DOHH2 (cell line): Measurements from ENCODE around the gene GPC6.

ENCODE experiments used
- H3F3A ChIP-seq: fragments of 200-600 bp; sonication (generic), shearing (Covaris generic); 2 replicates; pipeline ENCODE4 v1.6.0; 2016; ENCODE audit warnings: antibody characterized with exemption, mild to moderate bottlenecking; ENCODE audit not compliant: control insufficient read depth, insufficient read depth
- H3K27ac ChIP-seq: fragments of 200-600 bp; sonication (generic); 2 replicates; pipeline ENCODE4 v1.5.1; 2014; ENCODE audit warnings: low read depth, mild to moderate bottlenecking, low read length, moderate library complexity
- H3K27me3 ChIP-seq: fragments of 200-600 bp; sonication (generic); 2 replicates; pipeline ENCODE4 v1.6.1; 2014; ENCODE audit warnings: mild to moderate bottlenecking, low read length, mixed read lengths; ENCODE audit not compliant: control insufficient read depth
- H3K36me3 ChIP-seq: fragments of 200-600 bp; sonication (generic); 2 replicates; pipeline ENCODE4 v1.6.1; 2014; ENCODE audit warnings: mild to moderate bottlenecking, low read length, moderate library complexity, mixed read lengths; ENCODE audit not compliant: control insufficient read depth
- H3K4me1 ChIP-seq: fragments of 200-600 bp; sonication (generic); 2 replicates; pipeline ENCODE4 v1.6.1; 2014; ENCODE audit warnings: mild to moderate bottlenecking, low read length, mixed read lengths; ENCODE audit not compliant: control insufficient read depth
- H3K4me2 ChIP-seq: fragments of 200-600 bp; sonication (generic); 2 replicates; pipeline ENCODE4 v1.6.0; 2014; ENCODE audit warnings: mild to moderate bottlenecking, low read length, moderate library complexity
- H3K4me3 ChIP-seq: fragments of 200-600 bp; sonication (generic); 2 replicates; pipeline ENCODE4 v1.5.1; 2014; ENCODE audit warnings: mild to moderate bottlenecking, low read length, mixed read lengths
- H3K79me2 ChIP-seq: fragments of 200-600 bp; sonication (generic); 2 replicates; pipeline ENCODE4 v1.6.1; 2014; ENCODE audit warnings: mild to moderate bottlenecking, low read length, mixed read lengths; ENCODE audit not compliant: control insufficient read depth
- H3K9me2 ChIP-seq: fragments of 200-600 bp; sonication (generic); replicated peaks from 2 replicates; pipeline ENCODE4 v1.6.1; 2014; ENCODE audit warnings: mild to moderate bottlenecking, low read length, mixed read lengths; ENCODE audit not compliant: control insufficient read depth
- H3K9me3 ChIP-seq: fragments of 200-600 bp; sonication (generic); 2 replicates; pipeline ENCODE4 v1.6.1; 2014; ENCODE audit warnings: antibody characterized with exemption, low read length, mixed read lengths; ENCODE audit not compliant: control insufficient read depth, insufficient read depth
- H4K20me1 ChIP-seq: fragments of 200-600 bp; sonication (generic); 2 replicates; pipeline ENCODE4 v1.6.0; 2014; ENCODE audit warnings: low read depth, mild to moderate bottlenecking, antibody characterized with exemption, low read length, moderate library complexity; ENCODE audit not compliant: control insufficient read depth, insufficient read depth
- EZH2phosphoT487 ChIP-seq: fragments of 200-600 bp; sonication (generic); IDR thresholded peaks from 2 replicates; pipeline ENCODE4 v1.6.1; 2017; ENCODE audit warnings: borderline replicate concordance, mild to moderate bottlenecking, antibody characterized with exemption, low read length, moderate library complexity, mixed read lengths
- TF ChIP-seq, protein P1 (sequence below): fragments of 200-600 bp; sonication (generic); IDR thresholded peaks from one replicate; pipeline ENCODE4 v1.5.1; 2014; ENCODE audit warnings: antibody characterized with exemption, mild to moderate bottlenecking, low read depth, low read length; ENCODE audit not compliant: poor library complexity, severe bottlenecking

Gene GPC6

DNA sequence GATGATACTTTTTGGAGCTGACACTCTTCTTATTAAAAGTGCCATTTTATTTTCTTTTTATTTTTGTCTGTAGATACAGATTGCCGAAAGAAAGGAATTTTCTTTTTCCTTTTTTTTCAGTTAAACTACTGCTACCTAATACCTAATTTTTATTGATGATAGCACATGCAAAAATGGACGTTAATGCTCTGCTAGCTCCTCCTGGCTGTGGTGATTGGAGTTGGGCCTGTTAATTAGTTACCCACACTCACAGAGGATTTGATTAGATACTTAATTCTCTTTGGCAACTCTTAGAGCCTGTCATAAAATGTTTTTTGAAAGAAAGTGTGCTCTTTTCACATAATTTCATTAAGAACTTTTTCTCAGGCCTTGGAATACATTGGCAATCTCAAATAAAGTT is 886.1 kb downstream of the GPC6 start:
- Histone ChIP-seq H3K4me3 (no peak overlapping the region), H3K79me2 (no peaks in the 10 kb centered on the region), H3F3A (no peaks in the 10 kb centered on the region), H3K27me3 (no peaks in the 10 kb centered on the region), H4K20me1 (no peaks in the 10 kb centered on the region), H3K4me1 (no peaks in the 10 kb centered on the region), H3K9me2 (no peaks in the 10 kb centered on the region), H3K27ac (no peak overlapping the region), H3K36me3 (no peaks in the 10 kb centered on the region), H3K4me2 (no peak overlapping the region), H3K9me3 (no peaks in the 10 kb centered on the region)
- TF ChIP-seq EZH2phosphoT487: no peak
- TF ChIP-seq, protein P1, sequence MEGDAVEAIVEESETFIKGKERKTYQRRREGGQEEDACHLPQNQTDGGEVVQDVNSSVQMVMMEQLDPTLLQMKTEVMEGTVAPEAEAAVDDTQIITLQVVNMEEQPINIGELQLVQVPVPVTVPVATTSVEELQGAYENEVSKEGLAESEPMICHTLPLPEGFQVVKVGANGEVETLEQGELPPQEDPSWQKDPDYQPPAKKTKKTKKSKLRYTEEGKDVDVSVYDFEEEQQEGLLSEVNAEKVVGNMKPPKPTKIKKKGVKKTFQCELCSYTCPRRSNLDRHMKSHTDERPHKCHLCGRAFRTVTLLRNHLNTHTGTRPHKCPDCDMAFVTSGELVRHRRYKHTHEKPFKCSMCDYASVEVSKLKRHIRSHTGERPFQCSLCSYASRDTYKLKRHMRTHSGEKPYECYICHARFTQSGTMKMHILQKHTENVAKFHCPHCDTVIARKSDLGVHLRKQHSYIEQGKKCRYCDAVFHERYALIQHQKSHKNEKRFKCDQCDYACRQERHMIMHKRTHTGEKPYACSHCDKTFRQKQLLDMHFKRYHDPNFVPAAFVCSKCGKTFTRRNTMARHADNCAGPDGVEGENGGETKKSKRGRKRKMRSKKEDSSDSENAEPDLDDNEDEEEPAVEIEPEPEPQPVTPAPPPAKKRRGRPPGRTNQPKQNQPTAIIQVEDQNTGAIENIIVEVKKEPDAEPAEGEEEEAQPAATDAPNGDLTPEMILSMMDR: no peak

DNA sequence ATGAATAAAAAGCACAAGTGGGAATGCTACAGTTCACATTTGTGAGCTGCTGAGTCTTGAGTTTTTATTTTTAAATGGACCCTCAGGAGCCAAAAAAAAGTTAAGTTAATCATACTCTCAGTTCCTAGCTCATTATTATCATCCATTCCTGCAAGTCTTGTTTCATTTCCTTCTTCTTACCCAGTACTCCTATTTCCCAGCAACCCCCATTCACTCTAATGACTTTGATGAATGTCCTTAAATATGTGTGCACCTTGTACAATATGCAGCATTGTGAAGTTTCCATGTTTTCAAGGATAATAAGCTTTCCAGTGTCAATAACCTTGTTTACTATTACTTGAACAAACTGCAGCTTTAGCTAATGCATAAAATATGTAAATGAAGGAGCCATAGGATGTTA is 886.6 kb downstream of the GPC6 start:
- no peak overlapping the region for H3K4me2 ChIP-seq
- no peaks in the 10 kb centered on the region for H3F3A ChIP-seq
- no peak overlapping the region for H3K27ac ChIP-seq

DNA sequence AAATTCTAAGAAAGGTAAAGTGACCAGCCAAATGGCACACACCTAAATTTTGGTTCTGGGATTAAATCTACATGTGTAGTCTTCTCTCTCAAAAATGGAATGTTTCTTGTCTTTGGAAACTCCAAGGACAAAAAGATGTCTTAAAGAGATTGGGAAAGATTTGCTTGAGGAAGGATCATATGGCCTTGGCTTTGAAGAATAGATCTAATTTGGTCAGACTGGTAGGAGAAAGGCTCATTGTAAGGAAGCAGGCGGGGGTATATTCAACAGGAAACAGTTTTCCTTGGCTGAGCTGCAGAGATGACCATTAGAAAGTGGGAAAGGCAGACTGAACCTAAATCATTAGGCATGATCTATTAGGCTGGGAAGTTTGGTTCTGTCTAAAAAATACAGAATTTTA is 887.6 kb downstream of the GPC6 start:
- H3K4me1 ChIP-seq: no peaks in the 10 kb centered on the region
- no peaks in the 10 kb centered on the region for H4K20me1 ChIP-seq
- no peaks in the 10 kb centered on the region for H3K9me2 ChIP-seq
- H3K36me3 ChIP-seq: no peaks in the 10 kb centered on the region
- H3K4me2 ChIP-seq: no peak overlapping the region
- TF ChIP-seq, protein P1: no peak
- no peak for TF ChIP-seq EZH2phosphoT487
- no peaks in the 10 kb centered on the region for H3K9me3 ChIP-seq
- H3K27ac ChIP-seq: no peak overlapping the region
- no peaks in the 10 kb centered on the region for H3K79me2 ChIP-seq
- H3F3A ChIP-seq: no peaks in the 10 kb centered on the region
- no peak overlapping the region for H3K4me3 ChIP-seq
- H3K27me3 ChIP-seq: no peaks in the 10 kb centered on the region

More for the DNA sequence above, 886.6 kb downstream of the GPC6 start:
- Histone ChIP-seq H3K79me2 (no peaks in the 10 kb centered on the region), H4K20me1 (no peaks in the 10 kb centered on the region), H3K9me3 (no peaks in the 10 kb centered on the region), H3K4me3 (no peak overlapping the region), H3K27me3 (no peaks in the 10 kb centered on the region), H3K9me2 (no peaks in the 10 kb centered on the region), H3K4me1 (no peaks in the 10 kb centered on the region), H3K36me3 (no peaks in the 10 kb centered on the region)
- TF ChIP-seq EZH2phosphoT487: no peak
- TF ChIP-seq, protein P1: no peak

DNA sequence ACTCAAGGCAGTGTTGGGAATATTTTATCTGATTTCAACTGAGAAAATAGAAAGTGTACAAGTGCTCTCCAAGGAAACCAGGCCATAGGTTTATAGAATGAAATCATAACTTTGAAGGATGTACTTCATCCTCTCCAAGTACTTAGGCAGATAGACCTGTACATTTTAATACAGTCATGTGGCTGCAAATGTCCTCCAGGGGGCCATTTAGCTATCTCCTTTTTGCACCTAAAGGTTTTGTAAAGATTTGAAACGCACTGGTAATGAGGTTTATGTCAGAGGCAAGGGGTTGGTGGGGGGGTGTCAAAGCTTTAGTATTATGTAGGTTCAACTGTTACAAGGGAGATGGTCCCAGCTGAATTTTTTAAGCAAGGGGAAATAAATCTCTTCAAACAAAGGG is 888.4 kb downstream of the GPC6 start:
- Histone ChIP-seq H3K4me1 (no peaks in the 10 kb centered on the region), H3K4me3 (no peak overlapping the region), H3K27ac (no peak overlapping the region), H3K36me3 (no peaks in the 10 kb centered on the region), H3K79me2 (no peaks in the 10 kb centered on the region), H3K27me3 (no peaks in the 10 kb centered on the region), H4K20me1 (no peaks in the 10 kb centered on the region), H3K9me2 (no peaks in the 10 kb centered on the region), H3K4me2 (no peak overlapping the region), H3F3A (no peaks in the 10 kb centered on the region), H3K9me3 (no peaks in the 10 kb centered on the region)
- TF ChIP-seq, protein P1: no peak
- no peak for TF ChIP-seq EZH2phosphoT487
